Loucy (cell line): ENCODE measurements around the gene CNIH1.

Experiments used
- EZH2phosphoT487 ChIP-seq: fragments of 200-600 bp; IDR thresholded peaks from 2 replicates; pipeline ENCODE4 v1.6.1; 2018; ENCODE audit warnings: antibody characterized with exemption, mild to moderate bottlenecking, moderate library complexity, borderline replicate concordance
- TF ChIP-seq, protein P1 (sequence below): fragments of 200-600 bp; sonication (generic); conservative IDR thresholded peaks from 2 replicates; pipeline ENCODE4 v1.5.1; 2014; ENCODE audit warnings: mild to moderate bottlenecking, antibody characterized with exemption, low read length

DNA sequence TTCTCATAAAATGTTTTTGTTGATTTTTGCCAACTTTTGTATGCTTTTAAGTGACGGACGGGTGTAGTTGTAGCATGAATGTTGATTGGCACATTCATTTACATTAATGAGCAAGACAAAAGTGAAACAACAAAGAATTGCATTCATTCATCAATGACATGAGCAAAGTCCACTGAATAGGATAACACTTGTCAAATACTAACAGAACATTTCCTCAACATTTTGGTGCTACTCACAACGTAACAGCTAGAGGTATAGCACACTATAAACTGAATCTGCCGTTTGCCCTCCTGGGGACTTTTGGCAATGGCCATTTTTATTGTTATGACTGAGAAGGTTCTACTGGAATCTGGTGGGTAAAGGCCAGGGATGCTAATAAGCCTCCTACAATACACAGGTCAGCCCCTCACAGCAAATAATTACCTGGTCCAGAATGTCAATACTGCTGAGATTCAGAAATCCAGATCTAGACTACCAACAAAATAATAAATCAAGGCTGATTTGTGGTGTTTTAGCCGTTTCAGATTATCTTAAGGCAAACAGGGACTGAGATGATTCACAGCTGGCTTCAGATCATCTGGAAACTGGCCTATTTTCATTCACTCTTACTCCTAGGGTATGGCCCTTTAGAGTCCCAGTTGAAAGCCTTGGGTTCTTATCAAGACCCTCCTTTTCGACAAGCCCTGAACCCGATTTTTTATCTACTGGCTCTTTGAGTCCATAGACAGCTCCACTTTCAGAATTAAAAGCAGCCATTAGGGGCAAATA lies 66.9 kb downstream of the CNIH1 start:
- TF ChIP-seq, protein P1, sequence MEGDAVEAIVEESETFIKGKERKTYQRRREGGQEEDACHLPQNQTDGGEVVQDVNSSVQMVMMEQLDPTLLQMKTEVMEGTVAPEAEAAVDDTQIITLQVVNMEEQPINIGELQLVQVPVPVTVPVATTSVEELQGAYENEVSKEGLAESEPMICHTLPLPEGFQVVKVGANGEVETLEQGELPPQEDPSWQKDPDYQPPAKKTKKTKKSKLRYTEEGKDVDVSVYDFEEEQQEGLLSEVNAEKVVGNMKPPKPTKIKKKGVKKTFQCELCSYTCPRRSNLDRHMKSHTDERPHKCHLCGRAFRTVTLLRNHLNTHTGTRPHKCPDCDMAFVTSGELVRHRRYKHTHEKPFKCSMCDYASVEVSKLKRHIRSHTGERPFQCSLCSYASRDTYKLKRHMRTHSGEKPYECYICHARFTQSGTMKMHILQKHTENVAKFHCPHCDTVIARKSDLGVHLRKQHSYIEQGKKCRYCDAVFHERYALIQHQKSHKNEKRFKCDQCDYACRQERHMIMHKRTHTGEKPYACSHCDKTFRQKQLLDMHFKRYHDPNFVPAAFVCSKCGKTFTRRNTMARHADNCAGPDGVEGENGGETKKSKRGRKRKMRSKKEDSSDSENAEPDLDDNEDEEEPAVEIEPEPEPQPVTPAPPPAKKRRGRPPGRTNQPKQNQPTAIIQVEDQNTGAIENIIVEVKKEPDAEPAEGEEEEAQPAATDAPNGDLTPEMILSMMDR, result no peak
- no peak for TF ChIP-seq EZH2phosphoT487
